ENCODE data around the gene PPP2CA.

PPP2CA gene

DNA sequence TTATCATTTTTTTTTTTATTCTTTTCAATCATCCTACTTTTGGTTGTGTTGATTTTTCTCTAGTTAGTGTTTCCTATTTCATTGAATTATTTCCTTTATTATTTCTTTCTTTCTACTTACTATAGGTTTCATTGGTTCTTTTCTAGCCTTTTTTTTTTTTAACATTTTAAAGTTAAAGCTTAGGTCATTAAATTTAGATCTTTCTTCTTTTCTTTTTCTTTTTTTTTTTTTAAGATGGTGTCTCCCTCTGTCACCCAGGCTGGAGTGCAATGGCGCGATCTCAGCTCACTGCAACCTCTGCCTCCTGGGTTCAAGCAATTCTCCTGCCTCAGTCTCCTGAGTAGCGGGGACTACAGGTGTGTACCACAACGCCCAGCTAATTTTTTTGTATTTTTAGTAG, 43.0 kb upstream of the PPP2CA start:
- TF ChIP-seq ZNF565 (CRISPR knock-in tag; conservative IDR thresholded peaks at IDR 0.05; ENCODE audit: low read depth) (no peak), OSR1 (CRISPR knock-in tag; IDR thresholded peaks at IDR 0.05) (no peak), ISL1 (CRISPR knock-in tag; IDR thresholded peaks at IDR 0.05) (no peak), ZFP30 (CRISPR knock-in tag; IDR thresholded peaks at IDR 0.05) (no peak), BACH2 (CRISPR knock-in tag; IDR thresholded peaks at IDR 0.05; ENCODE audit: borderline replicate concordance) (no peak), CSDC2 (CRISPR knock-in tag; IDR thresholded peaks at IDR 0.05) (no peak), RARB (CRISPR knock-in tag; IDR thresholded peaks at IDR 0.05) (no peak), ZNF70 (CRISPR knock-in tag; IDR thresholded peaks at IDR 0.05) (no peak), SNAI2 (CRISPR knock-in tag; IDR thresholded peaks at IDR 0.05) (no peak), TOX (CRISPR knock-in tag; IDR thresholded peaks at IDR 0.05; ENCODE audit: borderline replicate concordance) (no peak), PPARA (CRISPR knock-in tag; IDR thresholded peaks at IDR 0.05; ENCODE audit: borderline replicate concordance) (no peak), ZNF8 (CRISPR knock-in tag; IDR thresholded peaks at IDR 0.05) (no peak), GLIS3 (CRISPR knock-in tag; IDR thresholded peaks at IDR 0.05) (no peak), ZFP3 (CRISPR knock-in tag; IDR thresholded peaks at IDR 0.05) (no peak), ARNTL (CRISPR knock-in tag; IDR thresholded peaks at IDR 0.05; ENCODE audit: borderline replicate concordance, low read depth) (no peak)
- TF ChIP-seq, protein P1, sequence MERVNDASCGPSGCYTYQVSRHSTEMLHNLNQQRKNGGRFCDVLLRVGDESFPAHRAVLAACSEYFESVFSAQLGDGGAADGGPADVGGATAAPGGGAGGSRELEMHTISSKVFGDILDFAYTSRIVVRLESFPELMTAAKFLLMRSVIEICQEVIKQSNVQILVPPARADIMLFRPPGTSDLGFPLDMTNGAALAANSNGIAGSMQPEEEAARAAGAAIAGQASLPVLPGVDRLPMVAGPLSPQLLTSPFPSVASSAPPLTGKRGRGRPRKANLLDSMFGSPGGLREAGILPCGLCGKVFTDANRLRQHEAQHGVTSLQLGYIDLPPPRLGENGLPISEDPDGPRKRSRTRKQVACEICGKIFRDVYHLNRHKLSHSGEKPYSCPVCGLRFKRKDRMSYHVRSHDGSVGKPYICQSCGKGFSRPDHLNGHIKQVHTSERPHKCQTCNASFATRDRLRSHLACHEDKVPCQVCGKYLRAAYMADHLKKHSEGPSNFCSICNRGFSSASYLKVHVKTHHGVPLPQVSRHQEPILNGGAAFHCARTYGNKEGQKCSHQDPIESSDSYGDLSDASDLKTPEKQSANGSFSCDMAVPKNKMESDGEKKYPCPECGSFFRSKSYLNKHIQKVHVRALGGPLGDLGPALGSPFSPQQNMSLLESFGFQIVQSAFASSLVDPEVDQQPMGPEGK (CRISPR knock-in tag; IDR thresholded peaks at IDR 0.05; ENCODE audit: borderline replicate concordance), result no peak
- TF ChIP-seq, protein P2, sequence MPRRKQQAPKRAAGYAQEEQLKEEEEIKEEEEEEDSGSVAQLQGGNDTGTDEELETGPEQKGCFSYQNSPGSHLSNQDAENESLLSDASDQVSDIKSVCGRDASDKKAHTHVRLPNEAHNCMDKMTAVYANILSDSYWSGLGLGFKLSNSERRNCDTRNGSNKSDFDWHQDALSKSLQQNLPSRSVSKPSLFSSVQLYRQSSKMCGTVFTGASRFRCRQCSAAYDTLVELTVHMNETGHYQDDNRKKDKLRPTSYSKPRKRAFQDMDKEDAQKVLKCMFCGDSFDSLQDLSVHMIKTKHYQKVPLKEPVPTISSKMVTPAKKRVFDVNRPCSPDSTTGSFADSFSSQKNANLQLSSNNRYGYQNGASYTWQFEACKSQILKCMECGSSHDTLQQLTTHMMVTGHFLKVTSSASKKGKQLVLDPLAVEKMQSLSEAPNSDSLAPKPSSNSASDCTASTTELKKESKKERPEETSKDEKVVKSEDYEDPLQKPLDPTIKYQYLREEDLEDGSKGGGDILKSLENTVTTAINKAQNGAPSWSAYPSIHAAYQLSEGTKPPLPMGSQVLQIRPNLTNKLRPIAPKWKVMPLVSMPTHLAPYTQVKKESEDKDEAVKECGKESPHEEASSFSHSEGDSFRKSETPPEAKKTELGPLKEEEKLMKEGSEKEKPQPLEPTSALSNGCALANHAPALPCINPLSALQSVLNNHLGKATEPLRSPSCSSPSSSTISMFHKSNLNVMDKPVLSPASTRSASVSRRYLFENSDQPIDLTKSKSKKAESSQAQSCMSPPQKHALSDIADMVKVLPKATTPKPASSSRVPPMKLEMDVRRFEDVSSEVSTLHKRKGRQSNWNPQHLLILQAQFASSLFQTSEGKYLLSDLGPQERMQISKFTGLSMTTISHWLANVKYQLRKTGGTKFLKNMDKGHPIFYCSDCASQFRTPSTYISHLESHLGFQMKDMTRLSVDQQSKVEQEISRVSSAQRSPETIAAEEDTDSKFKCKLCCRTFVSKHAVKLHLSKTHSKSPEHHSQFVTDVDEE (CRISPR knock-in tag; IDR thresholded peaks at IDR 0.05), result no peak
- ATAC-seq, result no peak

DNA sequence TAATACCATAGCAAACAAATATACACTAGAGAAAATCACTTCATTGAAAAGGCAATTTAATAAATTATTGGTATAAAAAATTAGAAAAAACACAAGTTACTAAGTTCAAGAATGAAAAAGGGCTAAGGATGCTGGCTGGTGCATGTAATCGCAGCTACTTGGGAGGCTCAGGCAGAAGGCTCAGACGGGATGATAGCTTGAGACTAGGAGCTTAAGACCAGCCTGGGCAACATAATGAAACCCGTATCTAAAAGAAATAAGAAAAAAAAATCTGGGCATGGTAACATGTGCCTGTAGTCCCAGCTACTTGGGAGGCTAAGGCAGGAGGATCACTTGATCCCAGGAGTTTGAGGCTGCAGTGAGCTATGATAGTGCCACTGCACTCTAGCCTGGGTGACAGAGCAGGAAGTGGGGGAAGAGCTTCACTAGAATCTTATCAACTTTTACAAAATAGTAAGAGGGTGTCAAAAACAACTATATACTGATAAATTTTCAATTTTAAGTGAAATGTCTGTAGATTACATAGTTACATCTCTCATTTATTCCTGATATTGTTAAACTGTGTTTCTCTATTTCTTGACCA, 42.2 kb upstream of the PPP2CA start:
- ATAC-seq, result no peak
- TF ChIP-seq ZNF565 (CRISPR knock-in tag; conservative IDR thresholded peaks at IDR 0.05; ENCODE audit: low read depth) (no peak), BACH2 (CRISPR knock-in tag; IDR thresholded peaks at IDR 0.05; ENCODE audit: borderline replicate concordance) (no peak), OSR1 (CRISPR knock-in tag; IDR thresholded peaks at IDR 0.05) (no peak), TOX (CRISPR knock-in tag; IDR thresholded peaks at IDR 0.05; ENCODE audit: borderline replicate concordance) (no peak), ZC3H10 (CRISPR knock-in tag; IDR thresholded peaks at IDR 0.05) (no peak), ZFP30 (CRISPR knock-in tag; IDR thresholded peaks at IDR 0.05) (no peak), ISL1 (CRISPR knock-in tag; IDR thresholded peaks at IDR 0.05) (no peak)
- TF ChIP-seq, protein P3, sequence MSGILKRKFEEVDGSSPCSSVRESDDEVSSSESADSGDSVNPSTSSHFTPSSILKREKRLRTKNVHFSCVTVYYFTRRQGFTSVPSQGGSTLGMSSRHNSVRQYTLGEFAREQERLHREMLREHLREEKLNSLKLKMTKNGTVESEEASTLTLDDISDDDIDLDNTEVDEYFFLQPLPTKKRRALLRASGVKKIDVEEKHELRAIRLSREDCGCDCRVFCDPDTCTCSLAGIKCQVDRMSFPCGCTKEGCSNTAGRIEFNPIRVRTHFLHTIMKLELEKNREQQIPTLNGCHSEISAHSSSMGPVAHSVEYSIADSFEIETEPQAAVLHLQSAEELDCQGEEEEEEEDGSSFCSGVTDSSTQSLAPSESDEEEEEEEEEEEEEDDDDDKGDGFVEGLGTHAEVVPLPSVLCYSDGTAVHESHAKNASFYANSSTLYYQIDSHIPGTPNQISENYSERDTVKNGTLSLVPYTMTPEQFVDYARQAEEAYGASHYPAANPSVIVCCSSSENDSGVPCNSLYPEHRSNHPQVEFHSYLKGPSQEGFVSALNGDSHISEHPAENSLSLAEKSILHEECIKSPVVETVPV (CRISPR knock-in tag; IDR thresholded peaks at IDR 0.05), result no peak
- TF ChIP-seq, protein P4, sequence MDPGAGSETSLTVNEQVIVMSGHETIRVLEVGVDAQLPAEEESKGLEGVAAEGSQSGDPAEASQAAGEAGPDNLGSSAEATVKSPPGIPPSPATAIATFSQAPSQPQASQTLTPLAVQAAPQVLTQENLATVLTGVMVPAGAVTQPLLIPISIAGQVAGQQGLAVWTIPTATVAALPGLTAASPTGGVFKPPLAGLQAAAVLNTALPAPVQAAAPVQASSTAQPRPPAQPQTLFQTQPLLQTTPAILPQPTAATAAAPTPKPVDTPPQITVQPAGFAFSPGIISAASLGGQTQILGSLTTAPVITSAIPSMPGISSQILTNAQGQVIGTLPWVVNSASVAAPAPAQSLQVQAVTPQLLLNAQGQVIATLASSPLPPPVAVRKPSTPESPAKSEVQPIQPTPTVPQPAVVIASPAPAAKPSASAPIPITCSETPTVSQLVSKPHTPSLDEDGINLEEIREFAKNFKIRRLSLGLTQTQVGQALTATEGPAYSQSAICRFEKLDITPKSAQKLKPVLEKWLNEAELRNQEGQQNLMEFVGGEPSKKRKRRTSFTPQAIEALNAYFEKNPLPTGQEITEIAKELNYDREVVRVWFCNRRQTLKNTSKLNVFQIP (CRISPR knock-in tag; IDR thresholded peaks at IDR 0.05; ENCODE audit: borderline replicate concordance, low read depth), result no peak

DNA sequence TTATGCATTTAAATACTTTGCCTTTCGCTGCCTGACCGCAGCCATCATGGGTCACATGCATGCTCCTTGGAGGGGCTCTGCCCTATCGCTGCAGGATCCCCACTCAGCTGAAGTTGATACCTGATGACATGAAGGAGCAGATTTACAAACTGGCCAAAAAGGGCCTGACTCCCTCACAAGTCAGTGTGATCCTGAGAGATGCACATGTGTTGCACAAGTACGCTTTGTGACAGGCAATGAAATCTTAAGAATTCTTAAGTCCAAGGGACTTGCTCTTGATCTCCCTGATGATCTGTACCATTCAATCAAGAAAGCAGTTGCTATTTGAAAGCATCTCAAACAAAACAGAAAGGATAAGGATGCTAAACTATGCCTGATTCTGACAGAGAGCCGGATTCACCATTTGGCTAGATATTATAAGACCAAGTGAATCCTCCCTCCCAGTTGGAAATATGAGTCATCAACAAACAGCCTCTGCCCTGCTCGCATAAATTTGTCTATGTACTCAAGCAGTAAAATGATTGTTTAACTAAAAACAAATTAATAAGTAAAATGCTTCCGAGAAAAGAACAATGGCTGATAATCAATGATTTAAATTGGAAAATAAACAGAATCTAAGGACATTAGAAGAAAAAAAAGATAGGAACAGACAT, 41.6 kb upstream of the PPP2CA start:
- 0 out of 3 replicates have a peak, but pooled peaks have one; percentile 45 for ATAC-seq
- no peak for TF ChIP-seq RARB (CRISPR knock-in tag; IDR thresholded peaks at IDR 0.05)

DNA sequence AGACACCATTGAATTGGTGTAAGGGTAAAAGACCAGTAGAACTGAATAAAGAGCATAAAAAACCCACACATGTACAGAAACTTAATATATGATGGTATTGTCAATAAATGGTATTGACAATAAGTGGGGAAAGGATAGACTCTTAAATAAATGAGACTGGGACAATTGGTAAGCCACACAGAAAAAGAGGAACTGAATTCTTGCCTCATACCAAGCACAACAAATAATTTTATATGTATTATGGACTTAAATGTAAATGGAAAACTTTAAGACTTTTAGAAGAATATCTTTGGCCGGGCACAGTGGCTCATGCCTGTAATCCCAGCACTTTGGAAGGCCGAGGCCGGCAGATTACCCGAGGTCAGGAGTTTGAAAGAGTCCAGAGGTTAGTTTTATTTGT, 37.9 kb upstream of the PPP2CA start:
- ATAC-seq, result no peak
- TF ChIP-seq OSR1 (CRISPR knock-in tag; IDR thresholded peaks at IDR 0.05), result no peak
- no peak for TF ChIP-seq ZFP3 (CRISPR knock-in tag; IDR thresholded peaks at IDR 0.05)
- TF ChIP-seq, protein P2 (CRISPR knock-in tag; IDR thresholded peaks at IDR 0.05), result no peak
- TF ChIP-seq PPARA (CRISPR knock-in tag; IDR thresholded peaks at IDR 0.05; ENCODE audit: borderline replicate concordance), result no peak
- TF ChIP-seq, protein P1 (CRISPR knock-in tag; IDR thresholded peaks at IDR 0.05; ENCODE audit: borderline replicate concordance), result no peak
- TF ChIP-seq RARB (CRISPR knock-in tag; IDR thresholded peaks at IDR 0.05), result no peak
- TF ChIP-seq BACH2 (CRISPR knock-in tag; IDR thresholded peaks at IDR 0.05; ENCODE audit: borderline replicate concordance), result no peak

Data from SK-N-SH treated with all-trans-retinoic acid at 6 μM for 48 hours (cell line).